ENCODE results near the gene ERBB3.
"Not testable (repeated sequence)": the region's sequence is repeated elsewhere in the genome, so short reads cannot be mapped to it uniquely, and the experiment has no call there.

The ERBB3 gene

DNA sequence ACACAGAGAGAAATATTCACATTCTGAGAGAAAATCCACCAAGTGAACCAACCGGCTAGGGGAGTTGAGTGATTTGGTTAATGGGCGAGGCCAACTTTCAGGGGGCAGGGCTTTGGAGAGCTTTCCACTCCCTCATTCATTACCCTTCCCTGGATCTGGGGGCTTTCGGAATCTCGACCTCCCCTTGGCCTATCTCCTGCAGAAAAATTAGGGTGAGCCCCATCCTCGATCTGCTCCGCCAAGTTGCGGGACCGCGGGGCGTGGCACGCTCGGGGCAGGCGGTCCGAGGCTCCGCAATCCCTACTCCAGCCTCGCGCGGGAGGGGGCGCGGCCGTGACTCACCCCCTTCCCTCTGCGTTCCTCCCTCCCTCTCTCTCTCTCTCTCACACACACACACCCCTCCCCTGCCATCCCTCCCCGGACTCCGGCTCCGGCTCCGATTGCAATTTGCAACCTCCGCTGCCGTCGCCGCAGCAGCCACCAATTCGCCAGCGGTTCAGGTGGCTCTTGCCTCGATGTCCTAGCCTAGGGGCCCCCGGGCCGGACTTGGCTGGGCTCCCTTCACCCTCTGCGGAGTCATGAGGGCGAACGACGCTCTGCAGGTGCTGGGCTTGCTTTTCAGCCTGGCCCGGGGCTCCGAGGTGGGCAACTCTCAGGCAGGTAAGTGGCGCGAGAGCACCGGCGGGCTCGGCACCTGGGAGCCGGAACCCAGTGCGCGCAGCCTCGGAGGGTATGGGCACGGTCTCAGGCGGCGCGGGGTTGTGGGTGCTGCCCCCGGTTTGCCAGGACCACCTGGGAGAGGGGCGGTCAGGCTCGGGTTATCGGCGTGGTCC is at the start of gene ERBB3:
Gene ERBB3, plus strand, starts transcription at position 443 of the 833 bp plus-strand sequence. Its CDS starts 136 bp downstream, at position 579.
- DNase-seq = peak; percentile 86

DNA sequence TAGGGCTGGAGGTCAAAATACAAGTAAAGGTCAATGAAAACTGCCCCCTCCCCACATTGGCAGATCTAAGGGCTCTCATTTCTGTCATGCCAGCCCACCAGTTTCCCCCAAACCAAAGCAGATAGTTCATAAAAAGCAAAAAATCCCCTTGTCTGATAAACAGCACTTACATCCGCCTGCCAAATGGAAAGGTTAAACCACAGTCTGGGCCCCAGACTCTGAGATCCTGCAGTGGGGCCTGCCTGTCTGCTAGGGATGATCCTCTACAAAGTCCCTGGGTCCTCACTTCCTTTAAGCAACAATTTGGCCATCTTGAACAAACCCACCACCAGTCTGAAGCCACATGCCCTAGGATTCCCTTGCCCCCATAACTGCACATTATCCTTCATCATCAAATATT is 48.0 kb upstream of the ERBB3 start:
- peak; percentile 68 for DNase-seq

DNA sequence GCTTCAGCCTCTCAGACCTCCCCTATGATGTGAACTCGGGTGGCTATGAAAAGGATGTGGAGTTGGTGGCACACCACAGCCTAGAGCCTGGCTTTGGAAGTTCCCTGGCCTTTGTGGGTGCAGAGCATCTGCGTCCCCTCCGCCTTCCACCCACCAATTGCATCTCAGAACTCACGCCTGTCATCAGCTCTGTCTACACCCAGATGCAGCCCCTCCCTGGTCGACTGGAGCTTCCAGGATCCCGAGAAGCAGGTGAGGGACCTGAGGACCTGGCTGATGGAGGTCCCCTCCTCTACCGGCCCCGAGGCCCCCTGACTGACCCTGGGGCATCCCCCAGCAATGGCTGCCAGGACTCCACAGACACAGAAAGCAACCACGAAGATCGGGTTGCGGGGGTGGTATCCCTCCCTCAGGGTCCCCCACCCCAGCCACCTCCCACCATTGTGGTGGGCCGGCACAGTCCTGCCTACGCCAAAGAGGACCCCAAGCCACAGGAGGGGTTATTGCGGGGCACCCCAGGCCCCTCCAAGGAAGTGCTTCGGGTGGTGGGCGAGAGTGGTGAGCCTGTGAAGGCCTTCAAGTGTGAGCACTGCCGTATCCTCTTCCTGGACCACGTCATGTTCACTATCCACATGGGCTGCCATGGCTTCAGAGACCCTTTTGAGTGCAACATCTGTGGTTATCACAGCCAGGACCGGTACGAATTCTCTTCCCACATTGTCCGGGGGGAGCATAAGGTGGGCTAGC is 45.2 kb upstream of the ERBB3 start:
- peak; percentile 71 for DNase-seq

DNA sequence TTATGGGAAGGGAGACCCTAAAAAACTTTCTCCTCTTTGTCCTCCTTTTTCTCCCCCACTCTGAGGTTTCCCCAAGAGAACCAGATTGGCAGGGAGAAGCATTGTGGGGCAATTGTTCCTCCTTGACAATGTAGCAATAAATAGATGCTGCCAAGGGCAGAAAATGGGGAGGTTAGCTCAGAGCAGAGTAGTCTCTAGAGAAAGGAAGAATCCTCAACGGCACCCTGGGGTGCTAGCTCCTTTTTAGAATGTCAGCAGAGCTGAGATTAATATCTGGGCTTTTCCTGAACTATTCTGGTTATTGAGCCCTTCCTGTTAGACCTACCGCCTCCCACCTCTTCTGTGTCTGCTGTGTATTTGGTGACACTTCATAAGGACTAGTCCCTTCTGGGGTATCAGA is 42.8 kb upstream of the ERBB3 start:
- no peak for DNase-seq

DNA sequence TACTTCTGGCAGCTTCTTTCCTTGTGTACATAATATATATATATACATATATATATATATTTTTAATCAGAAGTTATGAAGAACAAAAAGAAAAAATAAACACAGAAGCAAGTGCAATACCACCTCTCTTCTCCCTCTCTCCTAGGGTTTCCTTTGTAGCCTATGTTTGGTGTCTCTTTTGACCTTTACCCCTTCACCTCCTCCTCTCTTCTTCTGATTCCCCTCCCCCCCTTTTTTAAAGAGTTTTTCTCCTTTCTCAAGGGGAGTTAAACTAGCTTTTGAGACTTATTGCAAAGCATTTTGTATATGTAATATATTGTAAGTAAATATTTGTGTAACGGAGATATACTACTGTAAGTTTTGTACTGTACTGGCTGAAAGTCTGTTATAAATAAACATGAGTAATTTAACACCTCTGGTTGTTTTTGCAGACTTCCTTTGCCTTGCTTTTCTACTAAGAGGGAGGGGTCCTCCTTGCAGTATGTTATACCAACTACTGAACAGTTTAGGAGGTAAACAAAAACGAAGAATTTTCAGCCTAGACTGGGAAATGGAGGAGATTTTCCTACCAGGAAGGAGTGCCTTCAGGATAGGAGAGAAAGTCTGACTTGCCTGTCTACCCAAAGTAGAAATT is 41.8 kb upstream of the ERBB3 start:
- no peak for DNase-seq

DNA sequence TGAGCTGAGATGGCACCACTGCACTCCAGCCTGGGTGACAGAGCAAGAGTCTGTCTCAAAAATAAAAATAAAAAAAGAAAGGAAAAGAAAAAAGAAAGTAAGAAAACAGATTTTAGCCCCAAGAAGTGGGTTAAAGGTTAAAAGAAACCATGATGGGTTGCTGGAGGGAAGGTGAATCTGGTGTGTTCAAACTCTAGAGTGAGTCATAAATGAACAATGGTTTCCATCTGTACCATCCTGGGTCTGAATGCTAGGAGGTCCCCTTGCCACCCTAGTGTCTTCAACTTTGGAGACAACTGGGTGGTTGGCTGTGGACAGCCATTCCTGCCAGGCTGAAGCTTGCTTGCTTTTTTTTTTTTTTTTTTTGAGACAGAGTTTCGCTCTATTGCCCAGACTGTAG is 39.8 kb upstream of the ERBB3 start:
- no peak for DNase-seq

DNA sequence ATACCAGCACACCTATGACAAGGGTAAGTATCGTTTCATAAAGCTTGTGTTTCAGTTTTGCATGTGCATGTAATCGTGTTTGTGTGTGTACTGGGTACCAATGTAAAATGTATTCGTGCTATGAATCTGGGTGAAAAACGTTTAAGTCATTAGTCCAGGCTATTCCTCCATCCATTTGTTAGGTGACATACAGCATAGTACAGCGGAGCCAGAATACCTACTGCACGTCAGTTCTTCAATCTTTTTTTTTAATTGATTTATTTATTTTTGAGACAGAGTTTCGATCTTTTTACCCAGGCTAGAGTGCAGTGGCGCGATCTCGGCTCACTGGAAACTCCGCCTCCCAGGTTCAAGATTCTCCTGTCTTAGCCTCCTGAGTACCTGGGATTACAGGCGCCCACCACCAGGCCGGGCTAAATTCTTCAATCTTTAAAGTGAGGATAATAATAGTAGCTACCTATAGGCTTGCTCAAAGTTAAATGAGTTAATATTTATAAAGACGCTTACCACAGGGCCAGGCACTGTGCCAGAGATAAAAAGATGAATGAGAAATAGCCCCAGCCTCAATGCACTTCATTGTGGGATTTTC is 38.9 kb upstream of the ERBB3 start:
- no peak for DNase-seq

DNA sequence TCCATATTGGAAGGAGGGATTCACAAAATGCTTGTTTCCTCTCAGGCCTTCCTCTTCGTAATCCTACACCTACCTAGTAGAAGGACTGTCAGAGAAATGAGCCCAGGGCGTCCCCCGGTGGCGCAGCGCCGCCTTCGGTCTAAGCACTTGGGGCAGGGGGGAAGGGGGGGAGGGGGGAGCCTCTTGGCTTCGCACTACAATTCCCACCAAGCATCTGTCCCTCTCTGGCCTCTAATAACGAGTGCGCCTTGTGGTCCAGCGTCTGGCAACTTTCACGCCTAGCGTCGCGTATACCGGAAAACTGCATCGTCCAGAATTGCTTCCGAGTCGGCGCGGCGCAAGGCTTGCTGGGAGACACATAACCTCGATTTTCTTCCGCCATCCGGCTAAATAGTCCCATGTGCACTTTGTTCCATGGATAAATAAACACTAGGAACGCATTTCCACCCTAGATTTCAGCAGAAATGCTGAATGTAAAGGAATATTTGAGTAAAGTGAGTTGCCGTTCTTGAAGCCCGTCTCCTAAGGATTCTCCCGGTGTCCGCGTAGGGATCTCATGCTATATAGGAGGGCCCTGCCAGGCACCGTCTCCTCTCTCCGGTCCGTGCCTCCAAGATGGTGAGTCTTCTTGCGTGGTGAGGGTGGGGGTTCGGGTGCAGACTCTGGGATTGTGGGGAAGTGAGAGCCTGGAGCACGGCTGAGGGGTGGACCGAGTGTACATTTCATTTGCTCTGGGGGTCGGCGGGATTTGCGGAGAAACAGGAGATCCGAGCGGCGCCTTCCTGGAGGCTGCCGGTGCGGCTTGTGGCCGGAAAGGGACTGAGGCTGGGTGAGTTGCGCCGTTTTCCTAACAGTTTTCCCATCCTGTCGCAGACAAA is 38.2 kb upstream of the ERBB3 start, which contains the start of gene RPS26:
Gene RPS26, plus strand, starts transcription at position 367 of the 878 bp plus-strand sequence. Its CDS starts 249 bp downstream, at position 616.
- peak; percentile 94 for DNase-seq

DNA sequence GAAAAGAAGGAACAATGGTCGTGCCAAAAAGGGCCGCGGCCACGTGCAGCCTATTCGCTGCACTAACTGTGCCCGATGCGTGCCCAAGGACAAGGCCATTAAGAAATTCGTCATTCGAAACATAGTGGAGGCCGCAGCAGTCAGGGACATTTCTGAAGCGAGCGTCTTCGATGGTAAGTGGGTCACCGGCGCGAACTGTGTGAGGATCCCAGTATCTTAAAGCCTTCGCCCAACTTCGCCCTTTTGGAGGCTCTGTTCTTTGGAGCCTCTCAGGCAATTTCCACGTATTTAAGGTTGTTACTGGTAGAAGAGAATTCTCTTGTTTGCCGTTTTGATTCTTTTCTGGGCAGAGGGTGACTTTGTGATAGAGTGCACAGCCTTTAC is 37.5 kb upstream of the ERBB3 start:
- DNase-seq = not testable (repeated sequence)

DNA sequence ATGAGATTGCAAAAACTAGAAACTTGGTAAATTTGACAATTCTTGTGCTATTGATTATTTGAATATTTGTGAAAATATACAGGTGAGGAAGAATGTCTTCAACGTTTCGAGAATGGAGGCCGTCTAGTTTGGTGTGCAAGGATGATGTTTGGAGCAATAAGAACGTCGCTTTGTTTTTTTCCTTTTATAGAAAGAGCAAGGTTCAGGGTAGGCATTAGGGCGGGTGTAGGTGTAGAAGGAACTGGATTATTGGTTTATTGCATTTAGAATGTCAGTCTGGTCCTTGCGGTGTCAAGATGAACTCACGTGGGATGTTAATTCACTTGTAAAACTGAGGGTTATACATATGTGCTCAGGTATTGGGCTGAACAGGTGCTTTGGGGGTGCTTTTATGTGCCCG is 37.1 kb upstream of the ERBB3 start:
- DNase-seq = no peak

DNA sequence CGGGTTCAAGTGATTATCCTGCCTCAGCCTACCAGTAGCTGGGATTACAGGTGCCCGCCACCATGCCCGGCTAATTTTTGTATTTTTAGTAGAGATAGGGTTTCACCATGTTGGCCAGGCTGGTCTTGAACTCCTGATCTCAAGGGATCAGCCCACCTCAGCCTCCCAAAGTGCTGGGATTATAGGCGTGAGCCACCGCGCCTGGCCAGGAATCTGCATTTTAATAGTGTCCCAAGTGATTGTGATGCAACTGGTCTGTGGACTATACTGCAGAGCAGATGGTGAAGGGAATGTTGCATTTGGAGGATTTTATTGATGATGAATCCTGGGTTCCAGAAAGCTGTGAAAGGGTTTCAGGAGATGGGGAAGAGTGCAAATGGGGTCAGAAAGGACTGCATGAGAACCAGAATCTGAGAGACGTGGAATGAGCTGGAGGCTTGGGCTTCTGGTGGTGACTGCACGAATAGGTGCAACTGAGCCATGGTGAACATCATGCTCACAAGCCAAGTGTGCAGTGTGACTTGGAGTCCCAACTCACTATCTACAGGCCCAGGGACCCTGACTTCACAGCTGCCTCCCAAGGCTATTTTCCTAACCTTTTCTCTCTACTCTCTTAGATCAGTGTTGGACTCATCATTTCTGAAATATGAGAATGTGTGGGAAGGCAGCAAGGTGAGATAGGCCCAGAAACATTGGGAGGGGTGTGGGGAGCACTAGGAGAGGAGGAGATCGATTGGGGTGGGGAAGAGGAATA is 33.8 kb upstream of the ERBB3 start:
- DNase-seq = peak; percentile 65

DNA sequence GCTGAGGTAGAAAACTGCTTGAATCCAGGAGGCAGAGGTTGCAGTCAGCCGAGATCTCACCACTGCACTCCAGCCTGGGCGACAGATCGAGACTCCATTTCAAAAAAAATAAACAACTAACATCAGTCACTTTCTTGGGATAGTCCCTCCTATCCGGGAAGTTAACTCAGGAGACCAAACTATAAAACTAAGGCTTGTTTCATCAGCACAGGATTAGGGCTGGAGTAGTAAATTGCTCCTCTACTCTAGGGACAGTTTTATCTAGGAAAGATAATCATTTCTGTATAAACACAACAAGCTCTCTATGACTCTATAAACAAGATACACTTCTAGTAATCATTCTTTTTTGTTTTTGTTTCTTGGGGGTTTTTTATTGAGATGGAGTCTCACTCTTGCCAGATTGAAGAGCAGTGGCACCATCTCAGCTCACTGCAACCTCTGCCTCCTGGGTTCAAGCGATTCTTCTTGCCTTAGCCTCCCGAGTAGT is 26.5 kb upstream of the ERBB3 start:
- no peak for DNase-seq

DNA sequence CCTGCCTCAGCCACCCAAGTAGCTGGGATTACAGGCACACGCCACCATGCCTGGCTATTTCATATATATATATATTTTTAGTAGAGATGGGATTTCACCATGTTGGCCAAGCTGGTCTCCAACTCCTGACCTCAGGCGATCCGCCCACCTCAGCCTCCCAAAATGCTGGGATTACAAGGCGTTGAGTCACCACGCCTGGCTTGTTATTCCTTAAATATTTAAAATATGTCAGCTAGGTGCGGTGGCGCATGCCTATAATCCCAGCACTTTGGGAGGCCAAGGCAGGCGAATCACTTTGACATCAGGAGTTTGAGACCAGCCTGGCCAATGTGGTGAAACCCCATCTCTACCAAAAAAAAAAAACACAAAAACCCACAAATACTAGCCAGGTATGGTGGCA is 20.0 kb upstream of the ERBB3 start:
- not testable (repeated sequence) for DNase-seq

DNA sequence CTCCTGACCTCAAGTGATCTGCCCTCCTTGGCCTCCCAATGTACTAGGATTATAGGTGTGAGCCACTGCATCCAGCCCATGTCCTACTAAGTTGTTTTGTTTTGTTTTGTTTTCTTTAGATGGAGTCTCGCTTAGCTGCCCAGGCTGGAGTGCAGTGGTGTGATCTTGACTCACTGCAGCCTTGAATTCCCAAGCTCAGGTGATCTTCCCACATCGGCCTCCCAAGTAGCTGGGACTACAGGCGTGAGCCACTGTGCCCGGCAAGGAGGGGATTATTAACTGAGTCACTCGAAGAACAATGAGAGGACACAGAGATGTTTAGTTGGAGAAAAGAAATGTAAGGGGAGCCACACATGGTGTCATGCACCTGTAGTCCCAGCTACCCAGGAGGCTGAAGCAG is 18.0 kb upstream of the ERBB3 start:
- DNase-seq = no peak

DNA sequence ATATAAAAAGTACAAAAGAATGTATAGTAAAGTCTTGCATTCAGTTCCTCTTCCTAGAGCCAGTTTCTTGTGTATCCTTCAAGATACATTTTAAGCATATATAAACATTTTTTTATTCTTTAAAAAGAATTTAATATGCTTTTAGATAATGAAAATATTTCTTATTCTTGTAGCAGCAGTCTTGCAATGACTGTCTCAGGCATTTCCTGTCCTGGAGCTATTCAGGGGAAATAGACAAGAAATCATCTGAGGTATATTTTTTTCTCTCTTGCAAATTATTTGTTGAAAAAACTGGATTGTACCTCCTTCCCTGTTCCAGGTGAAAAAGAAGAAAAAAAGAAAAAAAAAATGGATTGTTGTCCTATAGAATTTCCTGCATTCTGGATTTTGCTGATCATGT is 17.0 kb upstream of the ERBB3 start:
- DNase-seq = no peak

DNA sequence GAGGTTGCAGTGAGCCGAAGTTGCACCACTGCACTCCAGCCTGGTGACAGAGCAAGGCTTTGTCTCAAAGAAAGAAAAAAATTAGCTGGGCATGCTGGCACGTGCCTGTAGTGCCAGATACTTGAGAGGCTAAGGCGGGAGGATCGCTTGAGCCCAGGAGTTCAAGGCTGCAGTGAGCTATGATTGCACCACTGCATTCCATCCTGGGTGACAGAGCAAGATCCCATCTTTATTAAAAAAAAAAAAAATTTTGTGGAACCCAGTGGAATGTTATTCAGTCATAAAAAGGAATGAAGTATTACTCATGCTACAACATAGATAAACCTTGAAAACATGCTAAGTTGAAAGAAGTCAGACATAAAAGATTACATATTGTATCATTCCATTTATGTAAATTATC is 8.3 kb upstream of the ERBB3 start:
- no peak for DNase-seq

DNA sequence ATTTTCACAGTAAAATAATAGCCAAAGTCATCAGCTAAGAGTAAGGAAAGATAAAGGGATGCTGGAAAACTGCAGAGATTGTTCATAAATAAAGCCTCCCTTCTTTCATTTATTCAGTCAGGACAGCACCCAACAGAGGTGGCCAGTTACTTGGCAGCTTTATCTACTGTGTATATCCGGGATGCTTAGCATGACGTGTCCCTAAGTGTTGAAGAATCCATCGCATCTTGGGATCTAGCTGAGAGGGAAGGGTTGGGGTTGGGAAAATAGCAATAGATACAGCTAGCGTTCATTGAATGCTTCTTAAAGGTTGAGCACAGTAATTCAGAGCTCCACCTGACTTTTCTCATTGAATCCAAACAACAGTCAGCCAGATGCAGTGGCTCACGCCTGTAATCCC is 5.6 kb upstream of the ERBB3 start:
- DNase-seq = no peak

DNA sequence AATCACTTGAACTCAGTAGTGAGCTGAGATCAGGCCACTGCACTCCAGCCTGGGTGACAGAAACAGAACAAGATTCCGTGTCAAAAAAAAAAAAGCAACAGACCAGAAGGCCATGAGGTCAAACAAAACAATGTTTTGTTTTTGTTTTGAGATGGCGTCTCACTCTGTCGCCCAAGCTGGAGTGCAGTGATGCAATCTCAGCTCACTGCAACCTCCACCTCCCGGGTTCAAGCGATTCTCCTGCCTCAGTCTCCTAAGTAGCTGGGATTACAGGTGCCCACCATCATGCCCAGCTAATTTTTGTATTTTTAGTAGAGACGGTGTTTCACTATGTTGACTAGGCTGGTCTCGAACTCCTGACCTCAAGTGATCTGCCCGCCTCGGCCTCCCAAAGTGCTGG is 2.0 kb upstream of the ERBB3 start:
- not testable (repeated sequence) for DNase-seq

DNA sequence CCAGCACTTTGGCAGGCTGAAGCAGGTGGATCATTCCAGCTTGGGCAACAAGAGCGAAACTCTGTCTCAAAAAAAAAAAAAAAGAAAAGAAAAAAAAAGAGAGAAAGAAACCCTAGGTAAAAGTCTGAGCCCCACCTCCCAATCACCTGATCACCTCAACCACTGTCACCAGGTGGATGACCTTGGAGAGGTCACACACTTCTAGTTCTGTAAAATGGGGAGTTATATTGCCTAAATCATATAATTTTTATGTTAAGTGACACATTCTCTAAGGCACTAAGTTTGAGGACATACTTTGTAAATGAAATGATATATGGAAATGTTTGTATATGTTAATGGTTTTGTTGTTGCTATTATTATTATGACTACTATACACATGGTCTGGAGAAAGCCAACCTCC is 1.5 kb upstream of the ERBB3 start:
- DNase-seq = no peak

DNA sequence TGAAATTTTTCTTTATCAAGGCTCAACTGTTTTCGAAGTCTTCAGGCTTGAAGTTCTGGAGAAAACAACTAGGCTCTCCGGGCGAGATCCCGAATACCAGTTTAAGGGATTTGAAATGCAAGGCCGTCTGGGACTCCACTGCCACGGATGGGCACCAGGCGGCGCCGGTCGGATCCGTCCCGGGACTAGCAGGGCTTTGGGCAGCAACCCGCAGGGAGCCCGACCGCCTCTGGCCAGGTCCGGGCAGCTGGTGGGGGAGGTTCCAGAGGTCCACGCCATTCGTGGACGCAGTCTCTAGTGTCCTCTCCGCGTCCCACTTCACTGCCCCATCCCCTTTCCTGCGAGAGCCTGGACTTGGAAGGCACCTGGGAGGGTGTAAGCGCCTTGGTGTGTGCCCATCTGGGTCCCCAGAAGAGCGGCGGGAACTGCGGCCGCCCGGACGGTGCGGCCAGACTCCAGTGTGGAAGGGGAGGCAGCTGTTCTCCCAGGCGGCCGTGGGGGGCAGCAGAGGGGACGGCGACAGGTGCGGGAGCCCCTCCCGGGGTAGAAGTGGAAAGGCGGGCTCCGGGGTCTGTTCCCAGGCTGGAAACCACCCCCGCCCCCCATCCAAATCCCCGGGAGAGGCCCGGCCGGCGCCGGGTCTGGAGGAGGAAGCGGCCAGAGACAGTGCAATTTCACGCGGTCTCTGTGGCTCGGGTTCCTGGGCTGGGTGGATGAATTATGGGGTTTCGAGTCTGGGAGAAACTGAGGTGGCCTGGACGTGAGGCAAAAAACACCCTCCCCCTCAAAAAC is 838 bp upstream of the ERBB3 start:
- peak; percentile 80 for DNase-seq

Measured in activated CD8-positive, alpha-beta memory T cell treated with anti-CD3 and anti-CD28 coated beads for 24 hours (primary cell).